Anterior cingulate cortex (tissue), 58 donors: ENCODE results near the gene RAB37.

ENCODE experiments used
- DNase-seq, 58 donors: peaks; one replicate each; lab custom pipeline; 2025; lab: John Stamatoyannopoulos, UW

RAB37 gene

GRCh38 chr17:74725111-74725510 is 11.9 kb upstream of the RAB37 start:
- DNase-seq = no peak

- no peak for DNase-seq
Observed at GRCh38 chr17:74728033-74728701, 8.9 kb upstream of the RAB37 start.

GRCh38 chr17:74728702-74729075 is 8.4 kb upstream of the RAB37 start:
- no peak for DNase-seq

- DNase-seq = no peak
Observed at GRCh38 chr17:74729368-74729767, 7.7 kb upstream of the RAB37 start.

- no peak for DNase-seq
Observed at GRCh38 chr17:74729866-74730265, 7.2 kb upstream of the RAB37 start.

GRCh38 chr17:74730491-74731346 is 6.3 kb upstream of the RAB37 start:
- DNase-seq = no peak

- no peak for DNase-seq
Observed at GRCh38 chr17:74731347-74731605, 5.8 kb upstream of the RAB37 start.

GRCh38 chr17:74732042-74732867 is 4.8 kb upstream of the RAB37 start:
- no peak for DNase-seq

- no peak for DNase-seq
Observed at GRCh38 chr17:74733365-74734122, 3.5 kb upstream of the RAB37 start.

- DNase-seq = no peak
Observed at GRCh38 chr17:74734256-74734655, 2.8 kb upstream of the RAB37 start.

GRCh38 chr17:74737299-74738050 is 419 bp downstream of the RAB37 start:
- no peak for DNase-seq

- no peak for DNase-seq
Observed at GRCh38 chr17:74738051-74738996, 1.3 kb downstream of the RAB37 start.

- no peak for DNase-seq
Observed at GRCh38 chr17:74739227-74739831, 2.3 kb downstream of the RAB37 start.

- DNase-seq = no peak
Observed at GRCh38 chr17:74740173-74740572, 3.1 kb downstream of the RAB37 start.

GRCh38 chr17:74740641-74741387 is 3.8 kb downstream of the RAB37 start:
- DNase-seq = no peak

- DNase-seq = no peak
Observed at GRCh38 chr17:74742153-74742515, 5.1 kb downstream of the RAB37 start.

GRCh38 chr17:74742978-74743545 is 6.0 kb downstream of the RAB37 start:
- DNase-seq = no peak
